SK-N-MC (cell line): ENCODE data around the gene DUSP10.

Experiments
- DNase-seq: peaks from one replicate; pipeline ENCODE4 v3.0.0-alpha.2; 2011; ENCODE audit warnings: low read depth, low spot score
- H3K27ac ChIP-seq: fragments of 200-600 bp; sonication (generic); 2 replicates; pipeline ENCODE4 v1.5.1; 2016; ENCODE audit warnings: mixed run types
- H3K36me3 ChIP-seq: fragments of 200-600 bp; sonication (generic); 2 replicates; pipeline ENCODE4 v1.6.1; 2017; ENCODE audit warnings: antibody characterized with exemption, low read length, mixed read lengths; ENCODE audit not compliant: insufficient read depth
- H3K4me3 ChIP-seq: fragments of 200-600 bp; sonication (generic); 2 replicates; pipeline ENCODE4 v1.5.1; 2016
- H3K9ac ChIP-seq: fragments of 200-600 bp; sonication (generic); 2 replicates; pipeline ENCODE4 v1.8.0; 2017; ENCODE audit warnings: mixed run types, mixed read lengths; ENCODE audit not compliant: insufficient read length
- H3K9me3 ChIP-seq: fragments of 200-600 bp; sonication (generic); 2 replicates; pipeline ENCODE4 v1.6.1; 2017; ENCODE audit warnings: low read depth, mild to moderate bottlenecking, antibody characterized with exemption, low read length, moderate library complexity, mixed read lengths
- EZH2 ChIP-seq: fragments of 200-600 bp; sonication (generic); IDR thresholded peaks from one replicate; pipeline ENCODE4 v1.6.1; 2017; ENCODE audit warnings: antibody characterized with exemption
- FOXP2 ChIP-seq: optimal IDR thresholded peaks from 2 replicates; pipeline ENCODE3; 2011; ENCODE audit warnings: mild to moderate bottlenecking, moderate library complexity; ENCODE audit not compliant: insufficient read depth; ENCODE audit errors: extremely low read length, control extremely low read depth
- POLR2AphosphoS5 ChIP-seq: IDR thresholded peaks from 2 replicates; pipeline ENCODE4 v1.6.1; 2012; ENCODE audit warnings: mild to moderate bottlenecking, low read depth, low read length, borderline replicate concordance

DUSP10 gene

GRCh38 chr1:221714227-221715152 lies 27.4 kb downstream of the DUSP10 start:
- Histone ChIP-seq H3K27ac (no peak overlapping the region), H3K9ac (no peak overlapping the region), H3K4me3 (no peak overlapping the region), H3K36me3 (no peaks in the 10 kb centered on the region), H3K9me3 (no peaks in the 10 kb centered on the region)
- no peak for TF ChIP-seq EZH2
- no peak for TF ChIP-seq FOXP2
- no peak for TF ChIP-seq POLR2AphosphoS5
- DNase-seq: no peak

GRCh38 chr1:221712776-221713431 lies 29.0 kb downstream of the DUSP10 start:
- Histone ChIP-seq H3K27ac (no peak overlapping the region), H3K9ac (no peak overlapping the region), H3K36me3 (no peaks in the 10 kb centered on the region), H3K9me3 (no peaks in the 10 kb centered on the region), H3K4me3 (no peak overlapping the region)
- TF ChIP-seq EZH2 (no peak), FOXP2 (no peak), POLR2AphosphoS5 (no peak)
- DNase-seq: no peak

- no peaks in the 10 kb centered on the region for H3K36me3 ChIP-seq
- H3K9ac ChIP-seq: no peak overlapping the region
- no peak overlapping the region for H3K4me3 ChIP-seq
- H3K9me3 ChIP-seq: no peaks in the 10 kb centered on the region
- no peak for TF ChIP-seq FOXP2
- TF ChIP-seq EZH2: no peak
- no peak for TF ChIP-seq POLR2AphosphoS5
- no peak for DNase-seq
- no peak overlapping the region for H3K27ac ChIP-seq
Observed at GRCh38 chr1:221712198-221712684, 29.6 kb downstream of the DUSP10 start.

GRCh38 chr1:221711656-221712055 lies 30.2 kb downstream of the DUSP10 start:
- no peak overlapping the region for H3K9ac ChIP-seq
- no peak overlapping the region for H3K4me3 ChIP-seq
- H3K36me3 ChIP-seq: no peaks in the 10 kb centered on the region
- no peaks in the 10 kb centered on the region for H3K9me3 ChIP-seq
- no peak overlapping the region for H3K27ac ChIP-seq
- no peak for TF ChIP-seq FOXP2
- TF ChIP-seq POLR2AphosphoS5: no peak
- DNase-seq: no peak

GRCh38 chr1:221711063-221711577 lies 30.8 kb downstream of the DUSP10 start:
- H3K4me3 ChIP-seq: no peak overlapping the region
- TF ChIP-seq FOXP2: no peak
- no peak for TF ChIP-seq POLR2AphosphoS5
- TF ChIP-seq EZH2: no peak
- no peak for DNase-seq
- H3K9me3 ChIP-seq: no peaks in the 10 kb centered on the region
- H3K9ac ChIP-seq: no peak overlapping the region
- H3K27ac ChIP-seq: no peak overlapping the region
- H3K36me3 ChIP-seq: no peaks in the 10 kb centered on the region

- TF ChIP-seq EZH2 (no peak), POLR2AphosphoS5 (no peak), FOXP2 (no peak)
- H3K4me3 ChIP-seq: no peak overlapping the region
- H3K27ac ChIP-seq: no peak overlapping the region
- H3K36me3 ChIP-seq: no peaks in the 10 kb centered on the region
- DNase-seq: no peak
- no peak overlapping the region for H3K9ac ChIP-seq
- H3K9me3 ChIP-seq: no peaks in the 10 kb centered on the region
Observed at GRCh38 chr1:221709854-221710253, 32.0 kb downstream of the DUSP10 start.

- H3K4me3 ChIP-seq: no peak overlapping the region
- TF ChIP-seq FOXP2 (no peak), POLR2AphosphoS5 (no peak), EZH2 (no peak)
- no peak overlapping the region for H3K9ac ChIP-seq
- H3K36me3 ChIP-seq: no peaks in the 10 kb centered on the region
- H3K27ac ChIP-seq: no peak overlapping the region
- H3K9me3 ChIP-seq: no peaks in the 10 kb centered on the region
- no peak for DNase-seq
Observed at GRCh38 chr1:221708987-221709386, 32.9 kb downstream of the DUSP10 start.

GRCh38 chr1:221708076-221708571 lies 33.8 kb downstream of the DUSP10 start:
- Histone ChIP-seq H3K27ac (no peak overlapping the region), H3K9me3 (no peaks in the 10 kb centered on the region), H3K4me3 (no peak overlapping the region), H3K9ac (no peak overlapping the region), H3K36me3 (no peaks in the 10 kb centered on the region)
- TF ChIP-seq EZH2: no peak
- TF ChIP-seq POLR2AphosphoS5: no peak
- no peak for TF ChIP-seq FOXP2
- no peak for DNase-seq
